Glutamatergic neuron (in vitro differentiated cells): ENCODE measurements around the gene NFYC. TPM values are rescaled to one million over a fixed set of nuclear protein-coding genes. Genes with fewer than 3 reads are reported as not detected.

Experiments
- DNase-seq: peaks from one replicate; pipeline ENCODE4 v3.0.0; 2022
- H3K27ac Mint-ChIP-seq: one replicate; pipeline ENCODE4 v1.8.0; 2020; ENCODE audit warnings: mild to moderate bottlenecking, mixed read lengths, inconsistent platforms; ENCODE audit not compliant: unreplicated experiment
- H3K27me3 Mint-ChIP-seq: one replicate; pipeline ENCODE4 v1.8.0; 2020; ENCODE audit warnings: mild to moderate bottlenecking, moderate library complexity, mixed read lengths, inconsistent platforms; ENCODE audit not compliant: unreplicated experiment
- H3K36me3 Mint-ChIP-seq: one replicate; pipeline ENCODE4 v1.8.0; 2020; ENCODE audit warnings: mild to moderate bottlenecking, mixed read lengths, inconsistent platforms; ENCODE audit not compliant: unreplicated experiment
- H3K4me1 Mint-ChIP-seq: one replicate; pipeline ENCODE4 v1.8.0; 2020; ENCODE audit warnings: mild to moderate bottlenecking, low read depth, mixed read lengths, inconsistent platforms; ENCODE audit not compliant: unreplicated experiment
- H3K4me3 Mint-ChIP-seq: one replicate; pipeline ENCODE4 v1.8.0; 2020; ENCODE audit warnings: mild to moderate bottlenecking, mixed read lengths, inconsistent platforms; ENCODE audit not compliant: unreplicated experiment
- H3K9me3 Mint-ChIP-seq: one replicate; pipeline ENCODE4 v1.8.0; 2020; ENCODE audit warnings: mild to moderate bottlenecking, moderate library complexity, mixed read lengths, inconsistent platforms; ENCODE audit not compliant: unreplicated experiment
- CTCF ChIP-seq: fragments of 200-600 bp; sonication (generic); IDR thresholded peaks from one replicate; pipeline ENCODE4 v1.5.0; 2021; ENCODE audit not compliant: partially characterized antibody, unreplicated experiment
- total RNA-seq: library from RNA; stranded (reverse); fragmentation: NEBNext Ultra II Directional; extraction: Animal tissue kit (Norgen Biotek cat#: 25700); gene quantifications from one replicate; pipeline ENCODE4 v1.2.1, GENCODE V29; 2021; ENCODE audit not compliant: unreplicated experiment

NFYC gene
- total RNA-seq, 1 donor from 2014 or later, result 44.2 TPM

DNA sequence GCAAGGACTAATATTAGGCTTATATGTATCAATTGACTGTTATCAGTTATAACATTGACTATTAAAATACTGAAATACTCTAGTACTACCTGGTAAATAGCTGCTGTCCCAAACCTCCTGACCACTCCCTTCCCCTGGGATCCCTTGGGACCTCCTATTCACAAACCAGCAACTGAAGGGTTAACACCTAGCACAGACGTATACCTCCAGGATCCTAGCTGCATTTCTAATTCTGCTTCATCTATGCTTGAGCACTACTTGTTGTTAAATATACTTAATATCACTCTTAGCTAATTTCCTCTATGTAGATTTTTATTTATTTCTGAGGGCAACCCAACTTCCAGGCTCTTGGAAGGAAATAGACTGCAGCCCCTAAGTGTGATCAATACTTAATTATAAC lies 1.8 kb upstream of the NFYC start:
- H3K4me3 Mint-ChIP-seq, result no peak overlapping the region
- no peak for DNase-seq
- peaks cover 14% of the 10 kb centered on the region for H3K4me1 Mint-ChIP-seq
- H3K36me3 Mint-ChIP-seq, result peaks cover 9% of the 10 kb centered on the region
- no peak overlapping the region for H3K27ac Mint-ChIP-seq
- peaks cover 7% of the 10 kb centered on the region for H3K9me3 Mint-ChIP-seq
- TF ChIP-seq CTCF, result no peak
- peaks cover 11% of the 10 kb centered on the region for H3K27me3 Mint-ChIP-seq

GRCh38 chr1:40690771-40691537 lies 550 bp upstream of the NFYC start:
- TF ChIP-seq CTCF, result no peak
- H3K27me3 Mint-ChIP-seq, result peaks cover 11% of the 10 kb centered on the region

DNA sequence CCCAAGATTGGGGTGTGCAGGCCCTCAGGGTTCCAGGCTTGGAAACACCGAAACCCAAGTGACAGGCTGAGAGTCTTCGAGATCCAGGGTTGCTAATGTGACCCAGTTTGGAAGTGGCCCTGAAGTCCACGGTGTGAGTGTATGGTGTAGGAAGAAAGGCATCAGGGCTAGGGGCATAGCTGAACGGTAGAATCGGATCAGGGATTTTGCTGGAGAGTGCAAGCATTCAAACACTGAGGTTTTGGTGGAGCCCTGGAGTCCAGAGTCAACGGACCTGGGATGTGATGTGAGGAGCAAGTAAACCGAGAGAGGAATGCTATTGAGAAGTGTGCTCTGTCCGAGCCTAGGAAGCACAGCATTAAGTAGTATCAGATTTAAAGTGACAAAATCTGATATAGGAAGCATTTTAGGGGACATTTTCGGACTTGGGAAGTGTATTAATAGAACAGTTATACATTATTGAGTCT lies 958 bp downstream of the NFYC start:
- no peak for TF ChIP-seq CTCF
- peaks cover 5% of the 10 kb centered on the region for H3K9me3 Mint-ChIP-seq
- peaks cover 11% of the 10 kb centered on the region for H3K27me3 Mint-ChIP-seq
- DNase-seq, result peak; percentile 18
- no peaks in the 10 kb centered on the region for H3K36me3 Mint-ChIP-seq
- H3K27ac Mint-ChIP-seq, result peak overlapping the region; percentile 80
- peaks cover 14% of the 10 kb centered on the region for H3K4me1 Mint-ChIP-seq
- peak overlapping the region; percentile 95 for H3K4me3 Mint-ChIP-seq

More at GRCh38 chr1:40690771-40691537, 550 bp upstream of the NFYC start:
- Mint-ChIP-seq H3K36me3 (peaks cover 4% of the 10 kb centered on the region), H3K27ac (peak overlapping the region; percentile 80), H3K4me3 (peak overlapping the region; percentile 95), H3K4me1 (peaks cover 14% of the 10 kb centered on the region), H3K9me3 (peaks cover 7% of the 10 kb centered on the region)
- DNase-seq, result no peak

- H3K27me3 Mint-ChIP-seq, result peaks cover 11% of the 10 kb centered on the region
- TF ChIP-seq CTCF, result no peak
Measured at GRCh38 chr1:40693425-40693824, 1.9 kb downstream of the NFYC start.

DNA sequence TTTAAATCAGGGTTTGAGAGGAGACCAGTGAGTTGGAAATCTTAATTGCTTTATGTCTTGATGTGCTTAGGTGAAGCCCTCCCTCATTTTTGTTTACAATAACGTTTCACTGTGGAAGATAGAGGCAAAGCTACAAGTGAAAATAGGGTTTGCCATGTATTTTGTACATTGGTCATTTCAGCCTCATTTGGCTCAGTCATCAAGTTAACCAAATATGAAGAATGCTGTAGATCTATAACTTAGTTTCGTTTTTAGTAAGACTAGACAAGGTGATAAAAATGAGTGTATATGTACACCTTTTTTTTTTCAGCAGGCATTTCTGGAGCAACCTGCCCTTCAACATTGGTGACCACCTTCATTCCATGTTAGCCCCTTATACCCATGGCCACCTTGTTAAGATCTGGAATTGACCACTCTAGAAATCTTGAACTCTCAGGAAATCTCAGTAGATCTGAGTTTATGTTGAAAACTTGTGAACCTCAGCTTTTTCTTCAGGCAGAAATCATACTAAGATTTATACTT lies 2.9 kb downstream of the NFYC start:
- Mint-ChIP-seq H3K4me1 (peaks cover 14% of the 10 kb centered on the region), H3K27ac (no peak overlapping the region), H3K4me3 (peak overlapping the region; percentile 44), H3K9me3 (peaks cover 5% of the 10 kb centered on the region), H3K27me3 (peaks cover 11% of the 10 kb centered on the region), H3K36me3 (no peaks in the 10 kb centered on the region)
- no peak for TF ChIP-seq CTCF
- DNase-seq, result no peak

More at GRCh38 chr1:40693425-40693824, 1.9 kb downstream of the NFYC start:
- DNase-seq, result no peak
- no peak overlapping the region for H3K27ac Mint-ChIP-seq
- H3K36me3 Mint-ChIP-seq, result no peaks in the 10 kb centered on the region
- peaks cover 14% of the 10 kb centered on the region for H3K4me1 Mint-ChIP-seq
- peak overlapping the region; percentile 95 for H3K4me3 Mint-ChIP-seq
- H3K9me3 Mint-ChIP-seq, result peaks cover 5% of the 10 kb centered on the region
